Endothelial cell of umbilical vein (primary cell): ENCODE results near the gene PACS1. TPM values are rescaled to one million over a fixed set of nuclear protein-coding genes. Genes with fewer than 3 reads are reported as not detected.

Experiments
- BruUV-seq: library from RNA; stranded (reverse); fragments of 400-500 nt; replicated peaks from 2 replicates; lab custom pipeline; 2021; lab: Mats Ljungman, UMichigan
- CTCF ChIA-PET: fragments of 300-600, 350-600 bp; sonication (Branson Sonifier 250); formaldehyde crosslinking; loops from one replicate; lab custom pipeline; 2021; ENCODE audit warnings: antibody characterized with exemption, inconsistent platforms; lab: Charles Lee
- POLR2A ChIA-PET: fragments of 300-600, 350-600 bp; sonication (Branson Sonifier 250); formaldehyde crosslinking; loops from one replicate; lab custom pipeline; 2021; ENCODE audit warnings: antibody characterized with exemption, inconsistent platforms; lab: Charles Lee
- DNase-seq: peaks from one replicate; pipeline ENCODE4 v3.0.0-alpha.2; 2011; ENCODE audit warnings: low read depth, low spot score
- FAIRE-seq: peaks from 2 replicates; lab custom pipeline; 2011; peaks lifted over from hg19 to GRCh38; lab: Jason Lieb, UNC
- H2AFZ ChIP-seq: 2 replicates; pipeline ENCODE4 v1.6.0; 2012; ENCODE audit warnings: low read depth, low read length, control low read depth, inconsistent platforms
- H3K27ac ChIP-seq: 2 replicates; pipeline ENCODE4 v1.5.1; 2011; ENCODE audit warnings: low read depth, mild to moderate bottlenecking, control low read depth, low read length, moderate library complexity; ENCODE audit not compliant: insufficient read depth
- H3K27me3 ChIP-seq, 2 experiments: 2 replicates each; pipeline versions ENCODE4 v1.6.0 to v1.6.1; 2011; ENCODE audit warnings: low read length in 2 of 2, mixed read lengths in 1 of 2; ENCODE audit not compliant: control insufficient read depth in 2 of 2, insufficient read depth in 2 of 2
- H3K36me3 ChIP-seq, 2 experiments: 2 replicates in 1 of 2; 3 replicates in 1 of 2; pipeline ENCODE4 v1.5.1; 2011; ENCODE audit warnings: low read length in 2 of 2, mild to moderate bottlenecking in 1 of 2, moderate library complexity in 1 of 2; ENCODE audit not compliant: control insufficient read depth in 2 of 2, insufficient read depth in 2 of 2; ENCODE audit errors: extremely low read depth in 1 of 2
- H3K4me1 ChIP-seq: 3 replicates; pipeline ENCODE4 v1.5.1; 2011; ENCODE audit warnings: mild to moderate bottlenecking, low read length; ENCODE audit not compliant: control insufficient read depth, insufficient read depth; ENCODE audit errors: extremely low read depth
- H3K4me2 ChIP-seq: 2 replicates; pipeline ENCODE4 v1.6.1; 2011; ENCODE audit warnings: low read length, control low read depth, mixed read lengths; ENCODE audit not compliant: insufficient read depth
- H3K4me3 ChIP-seq, 3 experiments: fragments of 200-600 bp in 1 of 3; sonication (generic), shearing (Covaris generic) in 1 of 3; replicated peaks in 1 of 3; 2 replicates each; pipeline ENCODE4 v1.5.1; 2011 to 2016; ENCODE audit warnings: control low read depth in 3 of 3, low read length in 3 of 3, mild to moderate bottlenecking in 2 of 3, inconsistent platforms in 1 of 3, low read depth in 1 of 3, moderate library complexity in 1 of 3; ENCODE audit not compliant: insufficient read depth in 1 of 3
- H3K79me2 ChIP-seq: 2 replicates; pipeline ENCODE4 v1.6.0; 2012; ENCODE audit warnings: low read length, inconsistent platforms; ENCODE audit not compliant: control insufficient read depth, insufficient read depth
- H3K9ac ChIP-seq: replicated peaks from 2 replicates; pipeline ENCODE3; 2011; ENCODE audit warnings: low read length, control low read depth; ENCODE audit not compliant: insufficient read depth; ENCODE audit errors: extremely low read depth
- H3K9me1 ChIP-seq: replicated peaks from 3 replicates; pipeline ENCODE4 v1.6.0; 2011; ENCODE audit warnings: mild to moderate bottlenecking, low read length; ENCODE audit not compliant: control insufficient read depth, insufficient read depth; ENCODE audit errors: extremely low read depth
- H3K9me3 ChIP-seq: replicated peaks from 2 replicates; pipeline ENCODE4 v1.5.1; 2012; ENCODE audit warnings: low read length, inconsistent platforms; ENCODE audit not compliant: control insufficient read depth, insufficient read depth
- H4K20me1 ChIP-seq: replicated peaks from 2 replicates; pipeline ENCODE3; 2011; ENCODE audit warnings: mild to moderate bottlenecking, low read length; ENCODE audit not compliant: control insufficient read depth, insufficient read depth; ENCODE audit errors: extremely low read depth
- EZH2 ChIP-seq: IDR thresholded peaks from 2 replicates; pipeline ENCODE4 v1.6.1; 2012; ENCODE audit warnings: borderline replicate concordance, low read depth, mild to moderate bottlenecking, moderate library complexity, low read length, inconsistent platforms; ENCODE audit not compliant: severe bottlenecking
- FOS ChIP-seq: IDR thresholded peaks from 2 replicates; pipeline ENCODE4 v1.6.1; 2011; ENCODE audit warnings: mild to moderate bottlenecking, low read length, moderate library complexity, borderline replicate concordance; ENCODE audit not compliant: insufficient read depth
- GATA2 ChIP-seq: IDR thresholded peaks from 2 replicates; pipeline ENCODE4 v1.7.0; 2011; ENCODE audit warnings: low read depth, mild to moderate bottlenecking, moderate library complexity, mixed read lengths, low read length; ENCODE audit not compliant: insufficient read length, insufficient read depth
- JUN ChIP-seq: IDR thresholded peaks from 2 replicates; pipeline ENCODE4 v1.6.1; 2011; ENCODE audit warnings: borderline replicate concordance, low read depth; ENCODE audit not compliant: insufficient read length, insufficient read depth
- MYC ChIP-seq: IDR thresholded peaks from one replicate; pipeline ENCODE4 v1.6.1; 2011; ENCODE audit warnings: mild to moderate bottlenecking, low read depth, low read length
- POLR2A ChIP-seq: IDR thresholded peaks from 2 replicates; pipeline ENCODE4 v1.6.1; 2012; ENCODE audit warnings: low read depth, mild to moderate bottlenecking, control low read depth, low read length
- POLR2AphosphoS5 ChIP-seq: IDR thresholded peaks from 2 replicates; pipeline ENCODE4 v1.6.1; 2012; ENCODE audit warnings: low read depth, mild to moderate bottlenecking, control low read depth, low read length, moderate library complexity; ENCODE audit not compliant: insufficient read depth
- dilution Hi-C: fragments of 300-500 bp; cut with MboI; formaldehyde crosslinking; loops from one replicate; pipeline ENCODE4 v1.15.0; 2019; ENCODE audit warnings: low sequenced_read_pairs; ENCODE audit not compliant: extremely low pct_ligation_motif_present
- intact Hi-C: fragments of 100-400 bp; cut with micrococcal nuclease; formaldehyde crosslinking; loops from one replicate; pipeline ENCODE4 v1.10.0; 2022
- polyA plus RNA-seq, 4 experiments: library from polyadenylated mRNA; depleted of rRNA in 3 of 4; stranded (reverse) in 3 of 4; unstranded in 1 of 4; fragments of >200 nt; gene quantifications; 2 replicates each; pipeline versions ENCODE4 v1.2.1 to v1.2.3, GENCODE V29; 2011 to 2012; ENCODE audit warnings: missing spikeins in 1 of 4
- total RNA-seq: library from RNA; stranded (reverse); gene quantifications from 2 replicates; pipeline ENCODE4 v1.2.3, GENCODE V29; 2021
- TF ChIP-seq, protein P1 (sequence below), 2 donors: IDR thresholded peaks; 1 replicate in 1 of 2; 2 replicates in 1 of 2; pipeline ENCODE4 v1.5.1; 2011; ENCODE audit warnings: low read length in 2 of 2, mild to moderate bottlenecking in 2 of 2, moderate library complexity in 2 of 2, control low read depth in 1 of 2, inconsistent platforms in 1 of 2, low read depth in 1 of 2; ENCODE audit not compliant: insufficient read depth in 1 of 2; ENCODE audit errors: extremely low read depth in 1 of 2
- TF ChIP-seq, protein P2 (sequence below): IDR thresholded peaks from 2 replicates; pipeline ENCODE4 v1.6.1; 2011; ENCODE audit not compliant: insufficient read depth, insufficient read length

PACS1 gene
- total and polyA plus RNA-seq, 2 donors (not counting 3 experiments of a cell fraction or from before 2014, with no cell fraction given) = 26.4 to 64.4 TPM

DNA sequence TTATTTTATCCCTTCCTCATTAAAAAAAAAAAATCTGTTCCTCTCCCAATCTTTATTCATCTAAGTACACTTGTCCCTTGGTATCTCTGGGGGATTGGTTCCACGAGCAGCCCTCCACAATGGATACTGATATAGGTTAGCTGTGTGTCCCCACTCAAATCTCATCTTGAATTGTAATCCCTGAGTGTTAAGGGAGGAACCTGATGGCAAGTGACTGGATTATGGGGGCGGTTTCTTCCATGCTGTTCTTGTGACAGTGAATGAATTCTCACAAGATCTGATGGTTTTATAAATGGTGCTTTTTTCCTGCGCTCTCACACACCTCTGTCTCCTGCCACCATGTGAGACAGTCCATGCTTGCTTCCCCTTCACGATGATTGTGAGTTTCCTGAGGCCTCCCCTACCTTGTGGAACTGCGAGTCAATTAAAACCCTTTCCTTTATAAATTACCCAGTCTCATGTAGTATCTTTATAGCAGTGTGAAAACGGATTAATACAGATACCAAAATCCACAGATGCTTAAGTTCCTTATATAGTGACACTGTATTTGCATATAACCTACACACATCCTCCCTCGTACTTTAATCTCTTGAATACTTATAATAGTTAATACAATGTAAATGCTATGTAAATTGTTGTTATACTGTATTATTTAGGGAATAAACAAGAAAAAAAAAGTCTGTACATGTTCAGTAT is 62.0 kb downstream of the PACS1 start:
- H3K79me2 ChIP-seq = peaks cover 5% of the 10 kb centered on the region

More for the DNA sequence above, 62.0 kb downstream of the PACS1 start:
- Histone ChIP-seq H3K4me2 (no peak overlapping the region), H3K9me1 (no peaks in the 10 kb centered on the region), H3K4me1 (peaks cover 9% of the 10 kb centered on the region), H3K27me3 (no peaks in the 10 kb centered on the region), H3K9me3 (no peaks in the 10 kb centered on the region), H3K27ac (no peak overlapping the region), H4K20me1 (no peaks in the 10 kb centered on the region), H3K9ac (no peak overlapping the region), H2AFZ (no peak overlapping the region), H3K36me3 (no peaks in the 10 kb centered on the region), H3K4me3 (no peak overlapping the region)
- intact Hi-C loops = no loop called here
- dilution Hi-C loops = no loop called here
- DNase-seq = no peak
- TF ChIP-seq, protein P1, sequence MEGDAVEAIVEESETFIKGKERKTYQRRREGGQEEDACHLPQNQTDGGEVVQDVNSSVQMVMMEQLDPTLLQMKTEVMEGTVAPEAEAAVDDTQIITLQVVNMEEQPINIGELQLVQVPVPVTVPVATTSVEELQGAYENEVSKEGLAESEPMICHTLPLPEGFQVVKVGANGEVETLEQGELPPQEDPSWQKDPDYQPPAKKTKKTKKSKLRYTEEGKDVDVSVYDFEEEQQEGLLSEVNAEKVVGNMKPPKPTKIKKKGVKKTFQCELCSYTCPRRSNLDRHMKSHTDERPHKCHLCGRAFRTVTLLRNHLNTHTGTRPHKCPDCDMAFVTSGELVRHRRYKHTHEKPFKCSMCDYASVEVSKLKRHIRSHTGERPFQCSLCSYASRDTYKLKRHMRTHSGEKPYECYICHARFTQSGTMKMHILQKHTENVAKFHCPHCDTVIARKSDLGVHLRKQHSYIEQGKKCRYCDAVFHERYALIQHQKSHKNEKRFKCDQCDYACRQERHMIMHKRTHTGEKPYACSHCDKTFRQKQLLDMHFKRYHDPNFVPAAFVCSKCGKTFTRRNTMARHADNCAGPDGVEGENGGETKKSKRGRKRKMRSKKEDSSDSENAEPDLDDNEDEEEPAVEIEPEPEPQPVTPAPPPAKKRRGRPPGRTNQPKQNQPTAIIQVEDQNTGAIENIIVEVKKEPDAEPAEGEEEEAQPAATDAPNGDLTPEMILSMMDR (IDR thresholded peaks at IDR 0.05; ENCODE audit: extremely low read depth in 1 of 2, insufficient read depth in 1 of 2, low read depth in 1 of 2, low read length in 2 of 2) = no peak
- TF ChIP-seq MYC = no peak
- no peak for TF ChIP-seq POLR2A
- TF ChIP-seq, protein P2, sequence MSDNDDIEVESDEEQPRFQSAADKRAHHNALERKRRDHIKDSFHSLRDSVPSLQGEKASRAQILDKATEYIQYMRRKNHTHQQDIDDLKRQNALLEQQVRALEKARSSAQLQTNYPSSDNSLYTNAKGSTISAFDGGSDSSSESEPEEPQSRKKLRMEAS = no peak
- no peak for TF ChIP-seq JUN
- TF ChIP-seq FOS = no peak
- no peak for TF ChIP-seq GATA2
- no peak for TF ChIP-seq EZH2
- TF ChIP-seq POLR2AphosphoS5 = no peak
- FAIRE-seq = no peak
- POLR2A ChIA-PET = no interaction called here
- no TSS peak for BruUV-seq
- CTCF ChIA-PET = interaction anchor here (1.0 to 1.2 kb wide), 2 partner anchors 65 to 352 kb away, joined by 3 read pairs; no protein-coding TSS in a partner anchor
